ENCODE data around the gene XPC.

Gene XPC

DNA sequence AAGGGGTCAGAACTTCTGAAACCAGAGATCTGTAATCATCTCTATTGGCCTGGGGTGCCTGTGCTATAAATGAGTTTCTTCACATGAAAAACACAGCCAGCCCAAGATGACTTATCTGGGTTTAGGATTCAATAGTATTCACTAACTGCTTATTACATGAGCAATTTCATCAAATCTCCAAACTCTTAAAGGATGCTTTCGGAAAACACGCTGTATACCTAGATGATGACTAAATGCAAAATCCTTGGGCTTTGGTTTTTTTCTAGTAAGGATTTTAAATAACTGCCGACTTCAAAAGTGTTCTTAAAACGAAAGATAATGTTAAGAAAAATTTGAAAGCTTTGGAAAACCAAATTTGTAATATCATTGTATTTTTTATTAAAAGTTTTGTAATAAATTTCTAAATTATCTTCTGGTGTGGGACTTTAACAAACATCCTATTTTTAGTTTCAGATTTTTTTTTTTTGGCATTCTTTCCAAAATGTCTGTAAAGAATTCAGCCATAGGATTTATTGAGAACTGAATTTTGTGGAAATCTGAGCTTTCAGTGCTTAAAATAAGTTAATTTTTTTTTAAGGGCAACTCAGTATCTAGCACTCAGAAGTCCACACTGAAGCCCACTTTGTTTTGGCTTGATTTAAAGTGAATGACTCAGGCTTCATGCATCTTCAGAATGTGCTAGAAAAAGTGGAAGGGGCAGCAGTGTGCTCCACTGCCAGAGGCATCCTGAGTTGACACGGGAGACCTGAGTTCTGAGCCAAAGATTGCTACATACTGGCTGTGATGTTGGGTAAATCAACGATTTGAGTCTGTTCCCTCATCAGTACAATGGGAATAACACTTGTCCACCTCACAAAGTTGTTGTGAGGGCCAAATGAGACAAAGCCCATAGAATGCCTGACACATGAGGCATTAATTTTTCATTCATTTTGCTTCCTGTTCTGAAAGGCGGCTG is 34.9 kb downstream of the XPC start:
- DNase-seq, result peak in 2 of 3 donors; percentile 41 to 67
- peaks cover 21 to 62% (median 42%) of the 10 kb centered on the region in 4 experiments for H3K4me1 ChIP-seq (ENCODE audit: control extremely low read depth in 1 of 4, control insufficient read depth in 4 of 4, insufficient read depth in 4 of 4, low read length in 3 of 4)

DNA sequence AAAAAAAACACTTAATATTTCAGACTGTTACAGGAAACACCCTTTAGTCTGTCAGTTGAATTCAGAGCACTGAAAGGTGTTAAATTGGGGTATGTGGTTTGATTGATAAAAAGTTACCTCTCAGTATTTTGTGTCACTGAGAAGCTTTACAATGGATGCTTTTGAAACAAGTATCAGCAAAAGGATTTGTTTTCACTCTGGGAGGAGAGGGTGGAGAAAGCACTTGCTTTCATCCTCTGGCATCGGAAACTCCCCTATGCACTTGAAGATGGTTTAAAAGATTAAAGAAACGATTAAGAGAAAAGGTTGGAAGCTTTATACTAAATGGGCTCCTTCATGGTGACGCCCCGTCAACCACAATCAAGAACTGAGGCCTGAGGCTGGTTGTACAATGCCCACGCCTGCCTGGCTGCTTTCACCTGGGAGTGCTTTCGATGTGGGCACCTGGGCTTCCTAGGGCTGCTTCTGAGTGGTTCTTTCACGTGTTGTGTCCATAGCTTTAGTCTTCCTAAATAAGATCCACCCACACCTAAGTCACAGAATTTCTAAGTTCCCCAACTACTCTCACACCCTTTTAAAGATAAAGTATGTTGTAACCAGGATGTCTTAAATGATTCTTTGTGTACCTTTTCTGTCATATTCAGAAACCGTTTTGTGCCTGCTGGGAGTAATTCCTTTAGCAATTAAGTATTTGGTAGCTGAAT is 35.7 kb downstream of the XPC start:
- CTCF ChIA-PET, result interaction anchor here (1.4 to 4.4 kb wide), 4 partner anchors 9 to 246 kb away, joined by 3 to 30 read pairs (median 6); partner anchors contain the start of genes CHCHD4 and TMEM43
- WGBS (ENCODE audit: insufficient coverage), result 94% methylated on average over 7 of the region's 8 CpGs
- POLR2A ChIA-PET, result interaction anchor here (0.6 to 3.7 kb wide), 4 partner anchors 17 to 74 kb away, joined by 3 to 28 read pairs (median 4); partner anchors contain the start of genes CHCHD4, LSM3, TMEM43 and XPC
- Histone ChIP-seq H3K27ac (ENCODE audit: insufficient read depth in 1 of 2, low read depth in 1 of 2, low read length in 2 of 2, poor library complexity in 1 of 2, severe bottlenecking in 2 of 2) (peak overlapping the region; percentile 100), H3K4me3 (ENCODE audit: control insufficient read depth in 1 of 7, extremely low read depth in 1 of 7, insufficient read depth in 4 of 7, low read depth in 2 of 7, low read length in 6 of 7) (peak overlapping the region in 1 of 7 experiments; percentile 1), H3K4me1 (ENCODE audit: control extremely low read depth in 1 of 4, control insufficient read depth in 4 of 4, insufficient read depth in 4 of 4, low read length in 3 of 4) (peaks cover 21 to 62% (median 42%) of the 10 kb centered on the region in 4 experiments), H3K36me3 (ENCODE audit: control insufficient read depth in 4 of 4, insufficient read depth in 4 of 4, low read length in 3 of 4) (peaks cover 6 to 68% (median 46%) of the 10 kb centered on the region in 4 experiments), H3K9me3 (ENCODE audit: control extremely low read depth in 1 of 5, control insufficient read depth in 4 of 5, insufficient read depth in 2 of 5, low read depth in 1 of 5, low read length in 4 of 5) (no peaks in the 10 kb centered on the region), H3K27me3 (replicated peaks in 2 of 5; ENCODE audit: control insufficient read depth in 4 of 5, insufficient read depth in 5 of 5, low read length in 4 of 5) (no peaks in the 10 kb centered on the region)
- peak in 2 of 3 donors; percentile 41 to 57 for DNase-seq

More for the DNA sequence above, 34.9 kb downstream of the XPC start:
- peaks cover 4 to 66% (median 46%) of the 10 kb centered on the region in 4 experiments for H3K36me3 ChIP-seq (ENCODE audit: control insufficient read depth in 4 of 4, insufficient read depth in 4 of 4, low read length in 3 of 4)
- H3K27ac ChIP-seq (ENCODE audit: insufficient read depth in 1 of 2, low read depth in 1 of 2, low read length in 2 of 2, poor library complexity in 1 of 2, severe bottlenecking in 2 of 2), result peak overlapping the region; percentile 100
- peak overlapping the region in 3 of 7 experiments; percentile 40 to 74 (median 55) for H3K4me3 ChIP-seq (ENCODE audit: control insufficient read depth in 1 of 7, extremely low read depth in 1 of 7, insufficient read depth in 4 of 7, low read depth in 2 of 7, low read length in 6 of 7)
- H3K27me3 ChIP-seq (replicated peaks in 2 of 5; ENCODE audit: control insufficient read depth in 4 of 5, insufficient read depth in 5 of 5, low read length in 4 of 5), result no peaks in the 10 kb centered on the region
- H3K9me3 ChIP-seq (ENCODE audit: control extremely low read depth in 1 of 5, control insufficient read depth in 4 of 5, insufficient read depth in 2 of 5, low read depth in 1 of 5, low read length in 4 of 5), result no peaks in the 10 kb centered on the region
- ChIA-PET POLR2A (interaction anchor here (0.6 to 3.7 kb wide), 4 partner anchors 18 to 647 kb away, joined by 4 to 28 read pairs (median 6); partner anchors contain the start of genes CHCHD4, LSM3, TMEM43 and XPC), CTCF (interaction anchor here (1.0 to 4.4 kb wide), 6 partner anchors 9 to 247 kb away, joined by 3 to 30 read pairs (median 4); partner anchors contain the start of genes CHCHD4 and TMEM43)
- 70% methylated on average over 5 of the region's 7 CpGs for WGBS (ENCODE audit: insufficient coverage)

DNA sequence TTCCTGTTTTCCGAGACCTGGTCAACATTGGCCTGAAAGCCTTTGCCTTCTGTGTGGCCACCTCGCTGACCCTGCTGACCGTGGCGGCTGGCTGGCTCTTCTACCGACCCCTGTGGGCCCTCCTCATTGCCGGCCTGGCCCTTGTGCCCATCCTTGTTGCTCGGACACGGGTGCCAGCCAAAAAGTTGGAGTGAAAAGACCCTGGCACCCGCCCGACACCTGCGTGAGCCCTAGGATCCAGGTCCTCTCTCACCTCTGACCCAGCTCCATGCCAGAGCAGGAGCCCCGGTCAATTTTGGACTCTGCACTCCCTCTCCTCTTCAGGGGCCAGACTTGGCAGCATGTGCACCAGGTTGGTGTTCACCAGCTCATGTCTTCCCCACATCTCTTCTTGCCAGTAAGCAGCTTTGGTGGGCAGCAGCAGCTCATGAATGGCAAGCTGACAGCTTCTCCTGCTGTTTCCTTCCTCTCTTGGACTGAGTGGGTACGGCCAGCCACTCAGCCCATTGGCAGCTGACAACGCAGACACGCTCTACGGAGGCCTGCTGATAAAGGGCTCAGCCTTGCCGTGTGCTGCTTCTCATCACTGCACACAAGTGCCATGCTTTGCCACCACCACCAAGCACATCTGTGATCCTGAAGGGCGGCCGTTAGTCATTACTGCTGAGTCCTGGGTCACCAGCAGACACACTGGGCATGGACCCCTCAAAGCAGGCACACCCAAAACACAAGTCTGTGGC is 36.6 kb downstream of the XPC start:
- ChIA-PET POLR2A (interaction anchor here (0.6 to 3.7 kb wide), 3 partner anchors 16 to 75 kb away, joined by 3 to 28 read pairs (median 3); partner anchors contain the start of genes CHCHD4 and TMEM43), CTCF (interaction anchor here (0.8 to 4.4 kb wide), 5 partner anchors 16 to 245 kb away, joined by 3 to 30 read pairs (median 4); partner anchors contain the start of genes CHCHD4, LSM3 and TMEM43)
- peaks cover 7 to 68% (median 45%) of the 10 kb centered on the region in 4 experiments for H3K36me3 ChIP-seq (ENCODE audit: control insufficient read depth in 4 of 4, insufficient read depth in 4 of 4, low read length in 3 of 4)

DNA sequence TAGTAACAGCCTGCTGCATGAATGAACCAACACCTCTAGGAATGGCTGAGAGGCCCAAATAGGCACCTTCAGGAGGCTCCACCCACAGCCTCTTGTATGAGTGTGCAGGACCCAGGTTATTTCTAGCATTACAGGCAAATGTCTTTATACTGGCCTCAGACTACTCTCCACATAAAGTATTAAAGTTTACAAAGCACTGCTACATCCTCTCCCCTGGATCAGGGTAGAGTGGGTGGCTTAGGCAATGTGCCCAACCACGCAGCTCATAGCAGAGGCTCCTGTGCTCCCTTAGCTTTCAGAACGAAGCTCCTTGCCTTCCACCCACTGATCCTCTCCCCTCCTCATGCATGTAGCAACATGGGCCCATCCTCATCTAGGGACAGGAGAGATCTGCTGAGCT is 37.3 kb downstream of the XPC start:
- peaks cover 21 to 58% (median 41%) of the 10 kb centered on the region in 4 experiments for H3K4me1 ChIP-seq (ENCODE audit: control extremely low read depth in 1 of 4, control insufficient read depth in 4 of 4, insufficient read depth in 4 of 4, low read length in 3 of 4)
- DNase-seq, result peak in 2 of 3 donors; percentile 30
- peaks cover 6 to 67% (median 45%) of the 10 kb centered on the region in 4 experiments for H3K36me3 ChIP-seq (ENCODE audit: control insufficient read depth in 4 of 4, insufficient read depth in 4 of 4, low read length in 3 of 4)
- H3K4me3 ChIP-seq (ENCODE audit: control insufficient read depth in 1 of 7, extremely low read depth in 1 of 7, insufficient read depth in 4 of 7, low read depth in 2 of 7, low read length in 6 of 7), result no peak overlapping the region
- POLR2A ChIA-PET, result interaction anchor here (0.6 kb wide), 1 partner anchor 312 kb away, joined by 3 read pairs; no protein-coding TSS in a partner anchor
- H3K27me3 ChIP-seq (replicated peaks in 2 of 5; ENCODE audit: control insufficient read depth in 4 of 5, insufficient read depth in 5 of 5, low read length in 4 of 5), result no peaks in the 10 kb centered on the region
- 46% methylated on average over 2 of the region's 2 CpGs for WGBS (ENCODE audit: insufficient coverage)
- CTCF ChIA-PET, result interaction anchor here (0.9 to 4.4 kb wide), 4 partner anchors 15 to 244 kb away, joined by 3 to 30 read pairs (median 6); partner anchors contain the start of genes CHCHD4, LSM3 and TMEM43
- no peaks in the 10 kb centered on the region for H3K9me3 ChIP-seq (ENCODE audit: control extremely low read depth in 1 of 5, control insufficient read depth in 4 of 5, insufficient read depth in 2 of 5, low read depth in 1 of 5, low read length in 4 of 5)
- H3K27ac ChIP-seq (ENCODE audit: insufficient read depth in 1 of 2, low read depth in 1 of 2, low read length in 2 of 2, poor library complexity in 1 of 2, severe bottlenecking in 2 of 2), result peak overlapping the region in 1 of 2 experiments; percentile 100

More for the DNA sequence above, 36.6 kb downstream of the XPC start:
- Histone ChIP-seq H3K9me3 (ENCODE audit: control extremely low read depth in 1 of 5, control insufficient read depth in 4 of 5, insufficient read depth in 2 of 5, low read depth in 1 of 5, low read length in 4 of 5) (no peaks in the 10 kb centered on the region), H3K27ac (ENCODE audit: insufficient read depth in 1 of 2, low read depth in 1 of 2, low read length in 2 of 2, poor library complexity in 1 of 2, severe bottlenecking in 2 of 2) (peak overlapping the region; percentile 100), H3K4me1 (ENCODE audit: control extremely low read depth in 1 of 4, control insufficient read depth in 4 of 4, insufficient read depth in 4 of 4, low read length in 3 of 4) (peaks cover 21 to 62% (median 42%) of the 10 kb centered on the region in 4 experiments), H3K27me3 (replicated peaks in 2 of 5; ENCODE audit: control insufficient read depth in 4 of 5, insufficient read depth in 5 of 5, low read length in 4 of 5) (no peaks in the 10 kb centered on the region), H3K4me3 (ENCODE audit: control insufficient read depth in 1 of 7, extremely low read depth in 1 of 7, insufficient read depth in 4 of 7, low read depth in 2 of 7, low read length in 6 of 7) (peak overlapping the region in 1 of 7 experiments; percentile 1)
- peak in 2 of 3 donors; percentile 82 to 95 for DNase-seq
- WGBS (ENCODE audit: insufficient coverage), result 71% methylated on average over 17 of the region's 19 CpGs

DNA sequence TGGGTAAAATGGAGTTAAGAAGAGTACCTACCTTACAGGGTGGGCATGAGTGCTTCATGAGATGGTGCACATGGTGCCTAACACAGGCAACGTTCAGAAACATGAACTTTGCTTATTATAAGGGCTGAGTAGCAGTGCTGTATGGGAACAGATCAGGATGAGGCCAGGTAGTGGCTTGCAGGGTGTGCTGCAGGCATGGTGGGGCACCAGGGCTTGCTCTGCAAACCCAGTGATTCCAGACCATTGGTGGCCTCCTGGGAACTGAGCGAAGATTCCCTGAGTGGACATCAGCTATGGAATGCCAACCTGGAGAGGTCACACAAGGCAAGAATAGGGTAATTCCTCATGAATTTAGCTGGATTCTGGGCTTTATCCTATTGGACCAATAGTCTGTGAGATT is 37.7 kb downstream of the XPC start:
- WGBS (ENCODE audit: insufficient coverage), result 100% methylated on average over 2 of the region's 2 CpGs
- H3K36me3 ChIP-seq (ENCODE audit: control insufficient read depth in 4 of 4, insufficient read depth in 4 of 4, low read length in 3 of 4), result peaks cover 6 to 67% (median 47%) of the 10 kb centered on the region in 4 experiments
- POLR2A ChIA-PET, result interaction anchor here (0.6 kb wide), 1 partner anchor 313 kb away, joined by 3 read pairs; no protein-coding TSS in a partner anchor
- H3K27ac ChIP-seq (ENCODE audit: insufficient read depth in 1 of 2, low read depth in 1 of 2, low read length in 2 of 2, poor library complexity in 1 of 2, severe bottlenecking in 2 of 2), result peak overlapping the region in 1 of 2 experiments; percentile 20
- peaks cover 20 to 53% (median 38%) of the 10 kb centered on the region in 4 experiments for H3K4me1 ChIP-seq (ENCODE audit: control extremely low read depth in 1 of 4, control insufficient read depth in 4 of 4, insufficient read depth in 4 of 4, low read length in 3 of 4)
- CTCF ChIA-PET, result interaction anchor here (1.0 to 4.4 kb wide), 2 partner anchors 10 to 14 kb away, joined by 4 to 30 read pairs; partner anchors contain the start of genes CHCHD4 and TMEM43
- no peaks in the 10 kb centered on the region for H3K9me3 ChIP-seq (ENCODE audit: control extremely low read depth in 1 of 5, control insufficient read depth in 4 of 5, insufficient read depth in 2 of 5, low read depth in 1 of 5, low read length in 4 of 5)
- H3K4me3 ChIP-seq (ENCODE audit: control insufficient read depth in 1 of 7, extremely low read depth in 1 of 7, insufficient read depth in 4 of 7, low read depth in 2 of 7, low read length in 6 of 7), result no peak overlapping the region
- H3K27me3 ChIP-seq (replicated peaks in 2 of 5; ENCODE audit: control insufficient read depth in 4 of 5, insufficient read depth in 5 of 5, low read length in 4 of 5), result no peaks in the 10 kb centered on the region
- DNase-seq, result no peak

DNA sequence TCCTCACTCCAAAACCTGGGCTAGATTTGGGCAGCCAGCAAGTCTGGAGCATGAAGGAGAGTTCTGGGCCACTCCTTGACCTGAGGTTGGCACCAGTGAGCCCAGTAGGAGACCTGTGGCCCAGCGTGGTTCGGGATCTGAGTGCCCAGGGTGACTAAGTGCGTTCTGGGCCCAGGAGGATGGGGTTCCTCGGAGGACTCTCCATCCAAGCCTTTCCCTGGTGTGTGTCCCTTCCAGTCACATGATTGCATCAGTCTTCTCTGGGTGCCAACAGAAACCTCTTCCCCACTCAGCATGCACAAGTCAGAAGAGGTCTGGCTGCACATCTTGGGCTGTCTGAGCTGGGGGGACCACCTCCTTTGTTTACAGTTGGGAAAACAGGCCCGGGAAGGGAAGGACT is 38.6 kb downstream of the XPC start:
- ChIA-PET CTCF (interaction anchor here (1.0 to 1.1 kb wide), 2 partner anchors 9 to 36 kb away, joined by 3 to 4 read pairs; no protein-coding TSS in a partner anchor), POLR2A (no interaction called here)
- Histone ChIP-seq H3K27me3 (replicated peaks in 2 of 5; ENCODE audit: control insufficient read depth in 4 of 5, insufficient read depth in 5 of 5, low read length in 4 of 5) (no peaks in the 10 kb centered on the region), H3K9me3 (ENCODE audit: control extremely low read depth in 1 of 5, control insufficient read depth in 4 of 5, insufficient read depth in 2 of 5, low read depth in 1 of 5, low read length in 4 of 5) (no peaks in the 10 kb centered on the region), H3K27ac (ENCODE audit: insufficient read depth in 1 of 2, low read depth in 1 of 2, low read length in 2 of 2, poor library complexity in 1 of 2, severe bottlenecking in 2 of 2) (peak overlapping the region in 1 of 2 experiments; percentile 20), H3K4me3 (ENCODE audit: control insufficient read depth in 1 of 7, extremely low read depth in 1 of 7, insufficient read depth in 4 of 7, low read depth in 2 of 7, low read length in 6 of 7) (no peak overlapping the region), H3K4me1 (ENCODE audit: control extremely low read depth in 1 of 4, control insufficient read depth in 4 of 4, insufficient read depth in 4 of 4, low read length in 3 of 4) (peaks cover 17 to 44% (median 29%) of the 10 kb centered on the region in 4 experiments), H3K36me3 (ENCODE audit: control insufficient read depth in 4 of 4, insufficient read depth in 4 of 4, low read length in 3 of 4) (peaks cover 6 to 73% (median 56%) of the 10 kb centered on the region in 4 experiments)
- DNase-seq, result no peak
- WGBS (ENCODE audit: insufficient coverage), result 98% methylated on average over 5 of the region's 5 CpGs
